NCI-H2196 (cell line): Measurements from ENCODE around the gene CCHCR1.

Experiments used
- DNase-seq: peaks from one replicate; lab custom pipeline; 2025; ENCODE audit not compliant: unreplicated experiment; lab: John Stamatoyannopoulos, UW

Gene CCHCR1

GRCh38 chr6:31130751-31131150, 26.9 kb downstream of the CCHCR1 start:
- DNase-seq = no peak

GRCh38 chr6:31129130-31129529, 28.5 kb downstream of the CCHCR1 start:
- no peak for DNase-seq

GRCh38 chr6:31128093-31128676, 29.4 kb downstream of the CCHCR1 start:
- peak; percentile 75 for DNase-seq

GRCh38 chr6:31126396-31127175, 31.0 kb downstream of the CCHCR1 start:
- DNase-seq = no peak

GRCh38 chr6:31125586-31126363, 31.8 kb downstream of the CCHCR1 start:
- no peak for DNase-seq

- peak; percentile 33 for DNase-seq
Observed at GRCh38 chr6:31125162-31125561, 32.4 kb downstream of the CCHCR1 start.

- peak; percentile 65 for DNase-seq
Observed at GRCh38 chr6:31122791-31123706, 34.6 kb downstream of the CCHCR1 start.

- no peak for DNase-seq
Observed at GRCh38 chr6:31121131-31121790, 36.3 kb downstream of the CCHCR1 start.

GRCh38 chr6:31120151-31120915, 37.3 kb downstream of the CCHCR1 start, which contains the start of gene CDSN:
Gene CDSN, minus strand, starts transcription at chr6:31120446. Its CDS starts 27 bp downstream, at chr6:31120419.
- no peak for DNase-seq

GRCh38 chr6:31118178-31118577, 39.4 kb downstream of the CCHCR1 start:
- no peak for DNase-seq

- no peak for DNase-seq
Observed at GRCh38 chr6:31116661-31117385, 40.8 kb downstream of the CCHCR1 start.

GRCh38 chr6:31115941-31116560, 41.6 kb downstream of the CCHCR1 start:
- DNase-seq = no peak

- no peak for DNase-seq
Observed at GRCh38 chr6:31114970-31115849, 42.4 kb downstream of the CCHCR1 start.

- no peak for DNase-seq
Observed at GRCh38 chr6:31114541-31114878, 43.1 kb downstream of the CCHCR1 start, which contains the start of gene PSORS1C1. Gene PSORS1C1, plus strand, starts transcription at chr6:31114800. Its CDS starts 14,833 bp downstream, at chr6:31129633.

GRCh38 chr6:31113861-31114540, 43.6 kb downstream of the CCHCR1 start:
- DNase-seq = no peak

GRCh38 chr6:31112478-31112877, 45.1 kb downstream of the CCHCR1 start, which contains the start of gene C6orf15:
Gene C6orf15, minus strand, starts transcription at chr6:31112575. Its CDS starts 20 bp downstream, at chr6:31112555.
- no peak for DNase-seq

- no peak for DNase-seq
Observed at GRCh38 chr6:31111712-31112111, 45.9 kb downstream of the CCHCR1 start.
